NCI-H1417 (cell line): Measurements from ENCODE around the gene SETD1A.
A peak's percentile ranks its signal among the peaks of the same experiment; 100 is the strongest.

ENCODE experiments used
- DNase-seq, 3 experiments: peaks; one replicate each; lab custom pipeline; 2025; lab: John Stamatoyannopoulos, UW

The SETD1A gene

GRCh38 chr16:31020536-31020935 lies 63.0 kb downstream of the SETD1A start:
- no peak for DNase-seq

- DNase-seq = no peak
Observed at GRCh38 chr16:31022544-31023251, 65.1 kb downstream of the SETD1A start.

GRCh38 chr16:31023252-31023602 lies 65.7 kb downstream of the SETD1A start:
- no peak for DNase-seq

- no peak for DNase-seq
Observed at GRCh38 chr16:31023627-31024226, 66.2 kb downstream of the SETD1A start.

GRCh38 chr16:31025339-31025738 lies 67.8 kb downstream of the SETD1A start:
- no peak for DNase-seq

- DNase-seq = no peak
Observed at GRCh38 chr16:31029272-31029671, 71.7 kb downstream of the SETD1A start.

- DNase-seq = no peak
Observed at GRCh38 chr16:31031276-31031675, 73.7 kb downstream of the SETD1A start.

GRCh38 chr16:31032736-31033708 lies 75.5 kb downstream of the SETD1A start, which contains the start of gene STX4:
Gene STX4, plus strand, starts transcription at chr16:31033558. Its CDS starts 248 bp downstream, at chr16:31033806.
- peak; percentile 87 to 95 (median 94) for DNase-seq

- DNase-seq = peak; percentile 64 to 85 (median 71)
Observed at GRCh38 chr16:31033709-31034492, 76.3 kb downstream of the SETD1A start.
